Neural cell (in vitro differentiated cells): ENCODE results near the gene LIN9. TPM values are rescaled to one million over a fixed set of nuclear protein-coding genes. Genes with fewer than 3 reads are reported as not detected.

ENCODE experiments used
- H2AFZ ChIP-seq: fragments of 200-600, 300-800 bp; sonication (generic), shearing (Covaris generic); 2 replicates; pipeline ENCODE4 v1.6.0; 2014; ENCODE audit warnings: low read depth, mild to moderate bottlenecking, antibody characterized with exemption, low read length, moderate library complexity
- H3F3A ChIP-seq: fragments of 200-600 bp; shearing (Covaris generic); 2 replicates; pipeline ENCODE4 v1.6.1; 2016; ENCODE audit warnings: mild to moderate bottlenecking, moderate library complexity, mixed read lengths, antibody characterized with exemption, low read length; ENCODE audit not compliant: insufficient read depth, poor library complexity, severe bottlenecking
- H3K27ac ChIP-seq: fragments of 200-600, 300-800 bp; sonication (generic), shearing (Covaris generic); 2 replicates; pipeline ENCODE4 v1.5.1; 2014; ENCODE audit warnings: mild to moderate bottlenecking, low read length, moderate library complexity
- H3K27me3 ChIP-seq: fragments of 300-800, 200-600 bp; sonication (generic), shearing (Covaris generic); 2 replicates; pipeline ENCODE4 v1.6.0; 2014; ENCODE audit warnings: mild to moderate bottlenecking, low read depth, low read length, moderate library complexity; ENCODE audit not compliant: insufficient read depth
- H3K36me3 ChIP-seq: fragments of 300-800, 200-600 bp; sonication (generic), shearing (Covaris generic); 2 replicates; pipeline ENCODE4 v1.5.1; 2014; ENCODE audit warnings: mild to moderate bottlenecking, antibody characterized with exemption, low read length, moderate library complexity; ENCODE audit not compliant: insufficient read depth
- H3K4me2 ChIP-seq: fragments of 300-800, 200-600 bp; sonication (generic), shearing (Covaris generic); 2 replicates; pipeline ENCODE4 v1.6.0; 2014; ENCODE audit warnings: mild to moderate bottlenecking, low read length
- H3K4me3 ChIP-seq: fragments of 300-800, 200-600 bp; sonication (generic), shearing (Covaris generic); 2 replicates; pipeline ENCODE4 v1.5.1; 2014; ENCODE audit warnings: mild to moderate bottlenecking, low read length, moderate library complexity
- H3K79me2 ChIP-seq: fragments of 200-600 bp; shearing (Covaris generic); replicated peaks from 2 replicates; pipeline ENCODE4 v1.6.0; 2014; ENCODE audit warnings: mild to moderate bottlenecking, low read length, moderate library complexity; ENCODE audit not compliant: insufficient read depth
- H3K9ac ChIP-seq: fragments of 300-800, 200-600 bp; sonication (generic), shearing (Covaris generic); 2 replicates; pipeline ENCODE4 v1.6.1; 2016; ENCODE audit warnings: mild to moderate bottlenecking, low read length, mixed read lengths
- H3K9me2 ChIP-seq: fragments of 200-600 bp; shearing (Covaris generic); 2 replicates; pipeline ENCODE4 v1.6.1; 2016; ENCODE audit warnings: mild to moderate bottlenecking, low read length, mixed read lengths; ENCODE audit not compliant: insufficient read depth
- H3K9me3 ChIP-seq: fragments of 200-600, 300-800 bp; sonication (generic), shearing (Covaris generic); 2 replicates; pipeline ENCODE4 v1.6.1; 2016; ENCODE audit warnings: mild to moderate bottlenecking, mixed run types, low read length, moderate library complexity, mixed read lengths
- H4K20me1 ChIP-seq: fragments of 200-600 bp; shearing (Covaris generic); 2 replicates; pipeline ENCODE4 v1.6.1; 2016; ENCODE audit warnings: mild to moderate bottlenecking, mixed run types; ENCODE audit not compliant: insufficient read depth
- EP300 ChIP-seq: fragments of 450-650 bp; conservative IDR thresholded peaks from 2 replicates; pipeline ENCODE4 v1.6.1; 2014; ENCODE audit warnings: antibody characterized with exemption, mild to moderate bottlenecking, moderate library complexity; ENCODE audit not compliant: poor library complexity, severe bottlenecking
- EZH2 ChIP-seq: fragments of 200-600, 300-800 bp; shearing (Covaris generic), sonication (generic); IDR thresholded peaks from 2 replicates; pipeline ENCODE4 v1.6.1; 2014; ENCODE audit warnings: antibody characterized with exemption, low read length, borderline replicate concordance, mild to moderate bottlenecking; ENCODE audit not compliant: insufficient read depth, poor library complexity, severe bottlenecking
- MXI1 ChIP-seq: fragments of 450-650 bp; conservative IDR thresholded peaks from 2 replicates; pipeline ENCODE4 v1.6.1; 2014; ENCODE audit warnings: antibody characterized with exemption, mild to moderate bottlenecking; ENCODE audit not compliant: poor library complexity, severe bottlenecking
- POLR2AphosphoS5 ChIP-seq: IDR thresholded peaks from 2 replicates; pipeline ENCODE4 v1.6.1; 2012
- RAD21 ChIP-seq: fragments of 450-650 bp; conservative IDR thresholded peaks from 2 replicates; pipeline ENCODE4 v1.6.1; 2014; ENCODE audit warnings: antibody characterized with exemption, mild to moderate bottlenecking, moderate library complexity
- SMC3 ChIP-seq: fragments of 450-650 bp; conservative IDR thresholded peaks from 2 replicates; pipeline ENCODE4 v1.6.1; 2014; ENCODE audit warnings: antibody characterized with exemption, mild to moderate bottlenecking, moderate library complexity; ENCODE audit not compliant: poor library complexity
- TAF1 ChIP-seq: IDR thresholded peaks from 2 replicates; pipeline ENCODE4 v1.6.1; 2012; ENCODE audit warnings: low read depth
- polyA plus RNA-seq: library from polyadenylated mRNA; depleted of rRNA; stranded (reverse); fragments of >200 nt; gene quantifications from 2 replicates; pipeline ENCODE4 v1.2.3, GENCODE V29; 2014
- TF ChIP-seq, protein P1 (sequence below): IDR thresholded peaks from 2 replicates; pipeline ENCODE4 v1.6.1; 2012; ENCODE audit warnings: borderline replicate concordance
- TF ChIP-seq, protein P2 (sequence below): fragments of 450-650 bp; IDR thresholded peaks from 2 replicates; pipeline ENCODE4 v1.5.1; 2014; ENCODE audit warnings: antibody characterized with exemption, mild to moderate bottlenecking, moderate library complexity; ENCODE audit not compliant: poor library complexity, severe bottlenecking

The LIN9 gene
- polyA plus RNA-seq, 1 donor from 2014 or later: 11.9 TPM

DNA sequence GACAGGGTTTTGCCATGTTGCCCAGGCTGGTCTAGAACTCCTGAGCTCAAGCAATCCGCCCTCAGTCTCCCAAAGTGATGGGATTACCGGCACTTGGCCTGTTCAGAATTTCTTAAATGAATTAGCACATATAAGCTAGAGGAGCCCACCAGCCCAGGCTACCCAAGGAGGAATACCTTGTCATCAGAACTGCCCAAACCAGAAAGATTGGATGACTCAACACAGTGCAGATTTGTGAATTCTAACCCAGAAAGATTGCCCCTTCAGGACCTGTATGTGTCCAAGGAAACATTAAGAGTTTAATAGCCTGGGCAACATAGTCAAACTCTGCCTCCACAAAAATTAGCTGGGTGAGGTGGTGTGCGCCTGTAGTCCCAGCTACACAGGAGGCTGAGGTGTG, 14.0 kb upstream of the LIN9 start:
- Histone ChIP-seq H3K36me3 (no peaks in the 10 kb centered on the region), H3K9me2 (no peaks in the 10 kb centered on the region), H3K27ac (no peak overlapping the region), H3F3A (no peaks in the 10 kb centered on the region), H4K20me1 (no peaks in the 10 kb centered on the region), H2AFZ (no peak overlapping the region), H3K4me3 (no peak overlapping the region), H3K79me2 (no peaks in the 10 kb centered on the region), H3K9me3 (no peaks in the 10 kb centered on the region), H3K9ac (no peak overlapping the region), H3K27me3 (no peaks in the 10 kb centered on the region), H3K4me2 (no peak overlapping the region)
- TF ChIP-seq SMC3: no peak
- TF ChIP-seq, protein P1, sequence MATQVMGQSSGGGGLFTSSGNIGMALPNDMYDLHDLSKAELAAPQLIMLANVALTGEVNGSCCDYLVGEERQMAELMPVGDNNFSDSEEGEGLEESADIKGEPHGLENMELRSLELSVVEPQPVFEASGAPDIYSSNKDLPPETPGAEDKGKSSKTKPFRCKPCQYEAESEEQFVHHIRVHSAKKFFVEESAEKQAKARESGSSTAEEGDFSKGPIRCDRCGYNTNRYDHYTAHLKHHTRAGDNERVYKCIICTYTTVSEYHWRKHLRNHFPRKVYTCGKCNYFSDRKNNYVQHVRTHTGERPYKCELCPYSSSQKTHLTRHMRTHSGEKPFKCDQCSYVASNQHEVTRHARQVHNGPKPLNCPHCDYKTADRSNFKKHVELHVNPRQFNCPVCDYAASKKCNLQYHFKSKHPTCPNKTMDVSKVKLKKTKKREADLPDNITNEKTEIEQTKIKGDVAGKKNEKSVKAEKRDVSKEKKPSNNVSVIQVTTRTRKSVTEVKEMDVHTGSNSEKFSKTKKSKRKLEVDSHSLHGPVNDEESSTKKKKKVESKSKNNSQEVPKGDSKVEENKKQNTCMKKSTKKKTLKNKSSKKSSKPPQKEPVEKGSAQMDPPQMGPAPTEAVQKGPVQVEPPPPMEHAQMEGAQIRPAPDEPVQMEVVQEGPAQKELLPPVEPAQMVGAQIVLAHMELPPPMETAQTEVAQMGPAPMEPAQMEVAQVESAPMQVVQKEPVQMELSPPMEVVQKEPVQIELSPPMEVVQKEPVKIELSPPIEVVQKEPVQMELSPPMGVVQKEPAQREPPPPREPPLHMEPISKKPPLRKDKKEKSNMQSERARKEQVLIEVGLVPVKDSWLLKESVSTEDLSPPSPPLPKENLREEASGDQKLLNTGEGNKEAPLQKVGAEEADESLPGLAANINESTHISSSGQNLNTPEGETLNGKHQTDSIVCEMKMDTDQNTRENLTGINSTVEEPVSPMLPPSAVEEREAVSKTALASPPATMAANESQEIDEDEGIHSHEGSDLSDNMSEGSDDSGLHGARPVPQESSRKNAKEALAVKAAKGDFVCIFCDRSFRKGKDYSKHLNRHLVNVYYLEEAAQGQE: no peak
- TF ChIP-seq, protein P2, sequence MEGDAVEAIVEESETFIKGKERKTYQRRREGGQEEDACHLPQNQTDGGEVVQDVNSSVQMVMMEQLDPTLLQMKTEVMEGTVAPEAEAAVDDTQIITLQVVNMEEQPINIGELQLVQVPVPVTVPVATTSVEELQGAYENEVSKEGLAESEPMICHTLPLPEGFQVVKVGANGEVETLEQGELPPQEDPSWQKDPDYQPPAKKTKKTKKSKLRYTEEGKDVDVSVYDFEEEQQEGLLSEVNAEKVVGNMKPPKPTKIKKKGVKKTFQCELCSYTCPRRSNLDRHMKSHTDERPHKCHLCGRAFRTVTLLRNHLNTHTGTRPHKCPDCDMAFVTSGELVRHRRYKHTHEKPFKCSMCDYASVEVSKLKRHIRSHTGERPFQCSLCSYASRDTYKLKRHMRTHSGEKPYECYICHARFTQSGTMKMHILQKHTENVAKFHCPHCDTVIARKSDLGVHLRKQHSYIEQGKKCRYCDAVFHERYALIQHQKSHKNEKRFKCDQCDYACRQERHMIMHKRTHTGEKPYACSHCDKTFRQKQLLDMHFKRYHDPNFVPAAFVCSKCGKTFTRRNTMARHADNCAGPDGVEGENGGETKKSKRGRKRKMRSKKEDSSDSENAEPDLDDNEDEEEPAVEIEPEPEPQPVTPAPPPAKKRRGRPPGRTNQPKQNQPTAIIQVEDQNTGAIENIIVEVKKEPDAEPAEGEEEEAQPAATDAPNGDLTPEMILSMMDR: no peak
- no peak for TF ChIP-seq EZH2
- TF ChIP-seq EP300: no peak

DNA sequence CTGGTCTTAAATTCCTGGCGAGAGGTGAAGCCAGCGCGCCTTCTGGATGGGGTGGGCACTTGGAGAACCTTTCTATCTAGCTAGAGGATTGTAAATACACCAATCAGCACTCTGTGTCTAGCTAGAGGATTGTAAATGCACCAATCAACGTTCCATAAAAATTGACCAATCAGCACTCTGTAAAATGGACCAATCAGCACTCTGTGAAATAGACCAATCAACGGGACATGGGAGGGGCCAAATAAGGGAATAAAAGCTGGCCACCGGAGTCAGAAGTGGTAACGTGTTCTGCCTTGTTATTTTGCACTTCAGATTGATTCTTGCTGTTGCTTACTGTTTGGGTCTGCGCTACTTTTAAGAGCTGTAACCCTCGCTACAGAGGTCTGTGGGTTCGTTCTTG, 12.0 kb upstream of the LIN9 start:
- Histone ChIP-seq H3K9me3 (no peaks in the 10 kb centered on the region), H3K79me2 (no peaks in the 10 kb centered on the region), H3F3A (no peaks in the 10 kb centered on the region), H3K4me3 (no peak overlapping the region), H3K36me3 (no peaks in the 10 kb centered on the region), H3K9me2 (no peaks in the 10 kb centered on the region), H2AFZ (no peak overlapping the region), H3K27me3 (no peaks in the 10 kb centered on the region), H3K9ac (no peak overlapping the region), H3K27ac (no peak overlapping the region), H4K20me1 (no peaks in the 10 kb centered on the region), H3K4me2 (no peak overlapping the region)
- TF ChIP-seq POLR2AphosphoS5 (no peak), MXI1 (no peak)

DNA sequence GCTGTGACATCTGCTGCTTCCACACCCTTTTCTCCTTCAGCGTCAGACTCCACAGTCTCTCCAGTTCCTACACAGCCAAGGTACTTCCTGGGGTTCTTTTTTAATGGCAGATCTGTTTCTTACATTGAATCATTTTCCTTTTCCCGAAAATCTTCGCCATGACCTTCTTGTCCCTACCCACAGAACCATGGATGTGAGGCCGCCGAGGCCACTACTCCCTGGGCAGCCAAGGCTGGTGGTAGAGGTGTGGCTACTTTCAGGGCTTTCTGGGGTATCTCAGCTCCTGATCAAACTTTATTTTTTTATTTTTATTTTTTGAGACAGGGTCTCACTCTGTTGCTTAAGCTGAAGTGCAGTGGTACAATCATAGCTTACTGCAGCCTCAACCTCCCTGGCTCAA, 9.5 kb upstream of the LIN9 start:
- H3K9ac ChIP-seq: no peak overlapping the region
- no peak overlapping the region for H3K27ac ChIP-seq
- no peaks in the 10 kb centered on the region for H3F3A ChIP-seq
- H4K20me1 ChIP-seq: no peaks in the 10 kb centered on the region
- H3K4me3 ChIP-seq: no peak overlapping the region
- H3K9me2 ChIP-seq: no peaks in the 10 kb centered on the region
- H3K27me3 ChIP-seq: no peaks in the 10 kb centered on the region
- no peak overlapping the region for H3K4me2 ChIP-seq
- no peaks in the 10 kb centered on the region for H3K36me3 ChIP-seq
- H2AFZ ChIP-seq: no peak overlapping the region
- H3K9me3 ChIP-seq: no peaks in the 10 kb centered on the region
- H3K79me2 ChIP-seq: no peaks in the 10 kb centered on the region
- TF ChIP-seq SMC3 (no peak), RAD21 (no peak), EZH2 (no peak), MXI1 (no peak), POLR2AphosphoS5 (no peak), EP300 (no peak), TAF1 (no peak)
- TF ChIP-seq, protein P2: no peak
- TF ChIP-seq, protein P1: no peak
